ENCODE results near the gene HSD17B7. TPM values are rescaled to one million over a fixed set of nuclear protein-coding genes. Genes with fewer than 3 reads are reported as not detected.

HSD17B7 gene
- total and polyA plus RNA-seq, 2 donors (not counting 1 experiment from before 2014, with no cell fraction given), result 38.9 to 41.5 TPM

Small RNA genes within 50 kb of the gene (small RNA-seq; reads per million reads assigned to genes)
- not detected for gene RN7SL861P (ENCODE audit: insufficient read length, low read depth, low replicate concordance)

Other genes starting within 250 kb of the HSD17B7 start
- 15.2 and 16.4 TPM in 2 replicates for gene UAP1, start 229.0 kb upstream of the HSD17B7 start, total RNA-seq
- gene UAP1, start 229.0 kb upstream of the HSD17B7 start, polyA plus RNA-seq, result 5.3 and 8.2 TPM in 2 replicates
- 0.12 TPM in 2 replicates for gene DDR2, start 158.2 kb upstream of the HSD17B7 start, total RNA-seq
- gene DDR2, start 158.2 kb upstream of the HSD17B7 start, polyA plus RNA-seq, result 0.06 and 0.24 TPM in 2 replicates
- gene CCDC190, start 70.5 kb downstream of the HSD17B7 start, total RNA-seq, result not detected in 2 replicates
- gene CCDC190, start 70.5 kb downstream of the HSD17B7 start, polyA plus RNA-seq, result not detected in 2 replicates

Data from B cell (primary cell).